ENCODE measurements around the gene ACAA1.

DNA sequence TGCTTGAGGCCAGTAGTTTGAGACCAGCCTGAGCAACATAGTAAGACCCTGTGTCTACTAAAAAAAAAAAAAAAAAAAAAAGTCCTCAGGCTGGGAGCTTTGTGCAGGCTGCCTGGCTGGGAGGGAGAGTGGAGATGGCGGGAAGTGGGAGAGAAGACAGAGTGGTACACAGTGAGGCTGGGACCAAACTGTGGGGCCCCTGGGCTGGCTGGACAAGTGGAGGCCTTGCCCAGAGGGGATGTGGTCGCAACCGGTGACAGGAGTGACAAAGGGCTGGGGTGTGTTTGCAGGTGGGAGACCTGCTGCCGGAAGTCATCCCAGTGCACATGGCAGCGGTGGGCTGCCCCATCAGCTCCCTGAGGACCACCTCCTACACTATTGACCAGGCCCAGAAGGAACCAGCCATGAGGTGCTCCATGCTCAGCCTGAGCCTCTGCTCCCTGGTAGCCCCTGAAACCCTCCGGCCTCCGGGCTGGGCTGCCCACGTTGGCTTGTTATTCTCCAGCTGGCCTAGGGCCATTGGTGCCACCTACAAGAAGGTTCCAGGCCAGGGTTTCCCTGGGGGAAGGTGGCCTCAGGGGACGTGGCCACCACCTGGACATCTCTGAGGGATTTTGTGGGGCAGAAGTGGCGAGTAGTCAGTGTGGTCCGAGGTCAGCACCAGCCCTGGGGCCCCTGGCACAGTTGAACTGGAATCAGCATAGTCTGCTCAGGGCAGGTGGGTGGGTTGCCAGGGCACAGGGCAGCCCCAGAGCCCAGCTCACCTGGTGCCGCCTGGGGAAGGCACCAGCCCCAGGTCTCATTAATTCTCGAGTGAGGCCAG lies 22.7 kb downstream of the ACAA1 start:
- TF ChIP-seq, protein P1, sequence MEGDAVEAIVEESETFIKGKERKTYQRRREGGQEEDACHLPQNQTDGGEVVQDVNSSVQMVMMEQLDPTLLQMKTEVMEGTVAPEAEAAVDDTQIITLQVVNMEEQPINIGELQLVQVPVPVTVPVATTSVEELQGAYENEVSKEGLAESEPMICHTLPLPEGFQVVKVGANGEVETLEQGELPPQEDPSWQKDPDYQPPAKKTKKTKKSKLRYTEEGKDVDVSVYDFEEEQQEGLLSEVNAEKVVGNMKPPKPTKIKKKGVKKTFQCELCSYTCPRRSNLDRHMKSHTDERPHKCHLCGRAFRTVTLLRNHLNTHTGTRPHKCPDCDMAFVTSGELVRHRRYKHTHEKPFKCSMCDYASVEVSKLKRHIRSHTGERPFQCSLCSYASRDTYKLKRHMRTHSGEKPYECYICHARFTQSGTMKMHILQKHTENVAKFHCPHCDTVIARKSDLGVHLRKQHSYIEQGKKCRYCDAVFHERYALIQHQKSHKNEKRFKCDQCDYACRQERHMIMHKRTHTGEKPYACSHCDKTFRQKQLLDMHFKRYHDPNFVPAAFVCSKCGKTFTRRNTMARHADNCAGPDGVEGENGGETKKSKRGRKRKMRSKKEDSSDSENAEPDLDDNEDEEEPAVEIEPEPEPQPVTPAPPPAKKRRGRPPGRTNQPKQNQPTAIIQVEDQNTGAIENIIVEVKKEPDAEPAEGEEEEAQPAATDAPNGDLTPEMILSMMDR (conservative IDR thresholded peaks at IDR 0.05; ENCODE audit: low read length) = no peak
- no peak for TF ChIP-seq EZH2phosphoT487 (IDR thresholded peaks at IDR 0.05; ENCODE audit: borderline replicate concordance, low read depth, low read length)

Measured in OCI-LY7 (cell line).